Gastrocnemius medialis (tissue), 4 donors: ENCODE measurements around the gene UNC119. TPM values are rescaled to one million over a fixed set of nuclear protein-coding genes. Genes with fewer than 3 reads are reported as not detected.
A peak's percentile ranks its signal among the peaks of the same experiment; 100 is the strongest.

Source experiments
- ATAC-seq, 2 donors: fragments of 150-250 bp; one replicate each; pipeline ENCODE4 v1.9.1; 2016
- DNase-seq, 2 donors: peaks; one replicate each; pipeline ENCODE4 v3.0.0-alpha.2; 2019
- H3K27ac ChIP-seq, 4 donors: fragments of 200-600 bp; sonication (generic); 1 replicate in 1 of 4; 2 replicates in 3 of 4; pipeline ENCODE4 v1.5.1; 2016 to 2018; ENCODE audit warnings: mild to moderate bottlenecking in 2 of 4, moderate library complexity in 1 of 4
- H3K27me3 ChIP-seq, 3 donors: fragments of 200-600 bp; sonication (generic) in 2 of 3; 1 replicate in 1 of 3; 2 replicates in 2 of 3; pipeline versions ENCODE4 v1.5.1 to v1.6.0; 2016 to 2019; ENCODE audit warnings: mild to moderate bottlenecking in 1 of 3, moderate library complexity in 1 of 3
- H3K36me3 ChIP-seq, 2 donors: fragments of 200-600 bp; sonication (generic) in 1 of 2; one replicate each; pipeline ENCODE4 v1.5.1; 2017 to 2018
- H3K4me1 ChIP-seq, 2 donors: fragments of 200-600 bp; sonication (generic) in 1 of 2; one replicate each; pipeline ENCODE4 v1.5.1; 2016 to 2017; ENCODE audit warnings: mild to moderate bottlenecking in 2 of 2
- H3K4me3 ChIP-seq, 4 donors: fragments of 200-600 bp; sonication (generic) in 3 of 4; 1 replicate in 1 of 4; 2 replicates in 3 of 4; pipeline ENCODE4 v1.5.1; 2016 to 2019; ENCODE audit warnings: mild to moderate bottlenecking in 2 of 4
- H3K9me3 ChIP-seq, 3 donors: fragments of 200-600 bp; sonication (generic) in 2 of 3; 1 replicate in 1 of 3; 2 replicates in 2 of 3; pipeline ENCODE4 v1.5.1; 2016 to 2019
- POLR2A ChIP-seq, 2 donors: fragments of 450-650 bp; IDR thresholded peaks; one replicate each; pipeline ENCODE4 v1.6.1; 2017; ENCODE audit warnings: antibody characterized with exemption in 2 of 2, mild to moderate bottlenecking in 2 of 2, moderate library complexity in 2 of 2
- in situ Hi-C, 4 donors: fragments of 200-750 bp; cut with MboI; loops; one replicate each; pipeline versions ENCODE4 v1.15.0 to v1.8.0; 2017; ENCODE audit warnings: low sequenced_read_pairs in 4 of 4
- intact Hi-C: fragments of 100-400 bp; cut with DNase I; formaldehyde crosslinking; loops from one replicate; pipeline ENCODE4 v1.15.1; 2023; ENCODE audit warnings: low total_unique reads
- total RNA-seq, 4 donors: library from RNA; depleted of rRNA; stranded (reverse); fragments of >200 nt; gene quantifications; one replicate each; pipeline versions ENCODE4 v1.1.0 to v1.2.3, GENCODE V29; 2016
- TF ChIP-seq, protein P1 (sequence below), 5 experiments: fragments of 450-650 bp in 3 of 5; fragments of 200-600 bp in 2 of 5; sonication (generic) in 2 of 5; IDR thresholded peaks in 4 of 5; conservative IDR thresholded peaks in 1 of 5; 1 replicate in 4 of 5; 2 replicates in 1 of 5; pipeline ENCODE4 v1.5.1; 2016 to 2019; ENCODE audit warnings: antibody characterized with exemption in 5 of 5, mild to moderate bottlenecking in 3 of 5, moderate library complexity in 3 of 5

Gene UNC119
- total RNA-seq, 4 donors from 2014 or later, result 3.1 to 10.2 (median 6.3) TPM

DNA sequence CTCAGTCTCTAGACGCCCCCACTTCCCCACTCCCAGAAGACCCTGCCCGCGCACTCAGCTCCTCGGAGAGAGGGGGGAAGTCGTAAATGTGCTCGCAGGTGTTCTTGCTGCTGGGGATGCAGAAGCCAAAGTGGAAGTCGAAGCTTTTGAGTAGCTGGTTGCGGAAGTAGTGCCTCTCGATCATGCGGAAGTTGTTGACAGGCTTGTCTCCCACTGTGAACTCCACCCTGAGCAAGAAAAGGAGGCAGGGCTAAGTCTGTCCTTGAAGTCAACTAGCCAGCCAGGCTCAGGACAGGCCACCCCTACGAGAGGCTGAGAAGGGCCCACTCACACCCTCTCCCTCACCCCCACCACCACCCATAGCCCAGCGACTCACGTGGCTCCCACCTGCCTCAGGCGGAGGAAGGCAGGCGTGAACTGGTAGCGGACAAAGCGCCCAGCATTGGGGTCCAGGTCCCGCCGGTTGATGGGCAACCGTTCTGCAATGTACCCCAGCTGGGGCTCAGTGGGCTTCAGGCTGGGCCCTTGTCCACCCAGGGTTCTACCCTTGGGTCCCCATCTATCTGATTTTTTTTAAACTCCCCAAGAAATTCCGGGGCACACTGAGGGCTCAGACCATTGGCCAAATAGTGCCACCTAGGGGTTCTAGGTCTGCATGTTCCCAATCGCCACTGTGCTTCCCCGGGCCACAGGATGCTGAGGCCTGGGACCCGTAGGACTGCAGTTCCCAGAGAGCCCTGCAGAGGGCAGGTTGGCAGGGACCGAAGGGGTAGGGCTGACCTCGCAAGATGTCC lies 4.6 kb downstream of the UNC119 start:
- Histone ChIP-seq H3K27ac (no peak overlapping the region), H3K4me3 (no peak overlapping the region), H3K9me3 (no peaks in the 10 kb centered on the region), H3K4me1 (peaks cover 9 to 14% of the 10 kb centered on the region in 2 donors), H3K27me3 (no peaks in the 10 kb centered on the region), H3K36me3 (peaks cover 0 to 10% of the 10 kb centered on the region in 2 donors)
- TF ChIP-seq, protein P1, sequence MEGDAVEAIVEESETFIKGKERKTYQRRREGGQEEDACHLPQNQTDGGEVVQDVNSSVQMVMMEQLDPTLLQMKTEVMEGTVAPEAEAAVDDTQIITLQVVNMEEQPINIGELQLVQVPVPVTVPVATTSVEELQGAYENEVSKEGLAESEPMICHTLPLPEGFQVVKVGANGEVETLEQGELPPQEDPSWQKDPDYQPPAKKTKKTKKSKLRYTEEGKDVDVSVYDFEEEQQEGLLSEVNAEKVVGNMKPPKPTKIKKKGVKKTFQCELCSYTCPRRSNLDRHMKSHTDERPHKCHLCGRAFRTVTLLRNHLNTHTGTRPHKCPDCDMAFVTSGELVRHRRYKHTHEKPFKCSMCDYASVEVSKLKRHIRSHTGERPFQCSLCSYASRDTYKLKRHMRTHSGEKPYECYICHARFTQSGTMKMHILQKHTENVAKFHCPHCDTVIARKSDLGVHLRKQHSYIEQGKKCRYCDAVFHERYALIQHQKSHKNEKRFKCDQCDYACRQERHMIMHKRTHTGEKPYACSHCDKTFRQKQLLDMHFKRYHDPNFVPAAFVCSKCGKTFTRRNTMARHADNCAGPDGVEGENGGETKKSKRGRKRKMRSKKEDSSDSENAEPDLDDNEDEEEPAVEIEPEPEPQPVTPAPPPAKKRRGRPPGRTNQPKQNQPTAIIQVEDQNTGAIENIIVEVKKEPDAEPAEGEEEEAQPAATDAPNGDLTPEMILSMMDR (IDR thresholded peaks at IDR 0.05 in 4 of 5, conservative IDR thresholded peaks at IDR 0.05 in 1 of 5), result peak; percentile 34 to 70 (median 57)
- TF ChIP-seq POLR2A (IDR thresholded peaks at IDR 0.05), result no peak
- peak in 1 of 2 donors; percentile 30 for DNase-seq
- ATAC-seq, result peak in 1 of 2 donors; percentile 39
- intact Hi-C loops, result no loop called here
- in situ Hi-C loops, result no loop called here

DNA sequence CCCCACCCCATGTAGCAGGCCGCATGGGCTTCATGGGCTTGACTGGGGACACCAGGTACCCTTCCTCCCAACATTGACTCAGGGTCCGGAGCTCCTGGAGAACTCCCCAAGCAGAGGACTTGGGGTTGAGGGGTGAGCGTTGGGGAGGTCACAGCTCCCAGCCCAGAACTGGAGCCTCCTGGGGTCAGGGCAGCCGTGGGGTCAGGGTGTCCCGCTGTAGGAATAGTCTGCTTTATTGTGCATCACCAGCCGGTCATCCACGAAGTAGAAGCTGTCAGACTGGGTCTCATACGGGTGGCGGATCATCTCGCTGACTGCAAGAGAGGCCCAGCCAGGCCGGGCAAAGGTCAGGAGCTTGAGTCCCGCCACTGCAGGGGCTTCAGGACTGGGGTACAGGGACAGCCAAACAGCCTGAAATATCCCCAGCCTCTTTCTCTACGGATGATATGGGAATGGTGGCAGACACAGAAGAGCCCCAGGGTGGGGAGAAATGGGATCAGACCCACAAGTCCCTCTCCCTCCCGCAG lies 5.3 kb downstream of the UNC119 start:
- DNase-seq (no peak), ATAC-seq (no peak)
- H3K27me3 ChIP-seq, result no peaks in the 10 kb centered on the region
- H3K36me3 ChIP-seq, result peaks cover 0 to 10% of the 10 kb centered on the region in 2 donors
- no peak overlapping the region for H3K27ac ChIP-seq
- in situ Hi-C loops (no loop called here), intact Hi-C loops (no loop called here)
- no peaks in the 10 kb centered on the region for H3K9me3 ChIP-seq
- H3K4me1 ChIP-seq, result peaks cover 6 to 9% of the 10 kb centered on the region in 2 donors
- H3K4me3 ChIP-seq, result no peak overlapping the region
- TF ChIP-seq POLR2A (IDR thresholded peaks at IDR 0.05), result no peak
- TF ChIP-seq, protein P1 (IDR thresholded peaks at IDR 0.05 in 4 of 5, conservative IDR thresholded peaks at IDR 0.05 in 1 of 5), result no peak

DNA sequence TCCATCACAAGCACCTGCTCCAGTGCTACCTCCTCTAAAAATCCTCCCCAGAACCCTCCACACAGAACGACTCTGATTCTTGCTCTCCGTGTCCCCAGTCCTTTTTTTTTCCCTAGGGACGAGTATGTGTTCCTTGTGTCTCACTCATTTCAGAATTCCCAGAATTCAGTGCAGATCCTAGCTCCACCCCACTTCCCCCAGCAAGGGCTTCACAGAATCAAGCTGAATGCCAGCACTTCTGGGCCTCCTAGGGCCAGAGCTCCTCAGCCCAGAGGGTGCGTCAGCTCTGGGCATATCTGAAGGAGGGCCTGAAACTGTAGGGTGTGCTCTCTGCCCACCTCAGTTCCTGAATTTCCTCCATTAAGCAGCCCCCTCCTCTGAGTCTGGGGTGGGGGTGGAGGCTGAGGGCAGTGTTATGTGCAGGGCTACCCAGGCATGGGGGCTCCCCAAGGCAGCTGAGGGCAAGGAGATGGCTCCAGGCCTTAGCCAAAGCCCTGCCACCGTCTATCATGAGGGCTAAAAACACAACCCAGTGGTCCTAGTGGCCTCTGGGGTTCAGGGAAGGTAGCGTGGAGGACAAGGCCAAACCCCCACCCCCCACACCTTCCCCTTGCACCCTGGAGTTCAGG lies 6.5 kb downstream of the UNC119 start:
- intact Hi-C loops, result no loop called here
- H3K9me3 ChIP-seq, result no peaks in the 10 kb centered on the region

DNA sequence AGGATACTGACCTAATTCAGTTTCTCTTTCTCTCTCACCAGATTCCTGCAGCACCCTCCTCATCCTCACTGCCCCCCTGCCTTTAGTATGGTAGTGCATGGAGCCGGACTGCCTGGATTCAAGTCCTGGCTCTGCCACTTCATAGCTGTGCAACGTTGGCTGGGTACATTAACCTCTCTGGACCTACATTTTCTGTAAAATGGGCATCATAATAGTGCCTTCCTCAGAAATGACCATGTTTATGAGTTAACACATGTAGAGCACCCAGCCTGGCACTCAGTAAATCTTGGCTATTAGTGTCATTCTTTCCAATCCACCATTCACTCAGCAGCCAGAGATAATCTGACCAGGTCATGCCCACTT lies 7.3 kb downstream of the UNC119 start:
- intact Hi-C loops, result no loop called here
- Histone ChIP-seq H3K4me1 (no peaks in the 10 kb centered on the region), H3K27ac (no peak overlapping the region), H3K9me3 (no peaks in the 10 kb centered on the region), H3K27me3 (no peaks in the 10 kb centered on the region), H3K36me3 (peaks cover 0 to 10% of the 10 kb centered on the region in 2 donors), H3K4me3 (no peak overlapping the region)
- no peak for ATAC-seq
- in situ Hi-C loops, result no loop called here
- TF ChIP-seq, protein P1 (IDR thresholded peaks at IDR 0.05 in 4 of 5, conservative IDR thresholded peaks at IDR 0.05 in 1 of 5), result no peak
- no peak for TF ChIP-seq POLR2A (IDR thresholded peaks at IDR 0.05)
- no peak for DNase-seq

More for the DNA sequence above, 6.5 kb downstream of the UNC119 start:
- DNase-seq (no peak), ATAC-seq (no peak)
- Histone ChIP-seq H3K27ac (no peak overlapping the region), H3K36me3 (peaks cover 0 to 10% of the 10 kb centered on the region in 2 donors), H3K27me3 (no peaks in the 10 kb centered on the region), H3K4me3 (no peak overlapping the region), H3K4me1 (no peaks in the 10 kb centered on the region)
- in situ Hi-C loops, result no loop called here
- TF ChIP-seq POLR2A (IDR thresholded peaks at IDR 0.05), result no peak
- TF ChIP-seq, protein P1 (IDR thresholded peaks at IDR 0.05 in 4 of 5, conservative IDR thresholded peaks at IDR 0.05 in 1 of 5), result no peak
